RWPE1 (cell line): Measurements from ENCODE around the gene FILIP1L.

ENCODE experiments used
- CTCF ChIA-PET: fragments of 350-600 bp; sonication (Branson Sonifier 250); formaldehyde crosslinking; extraction: SDS; loops from one replicate; lab custom pipeline; 2021; lab: Yijun Ruan, JAX
- POLR2A ChIA-PET: fragments of 400-600 bp; formaldehyde crosslinking; extraction: SDS; loops from one replicate; lab custom pipeline; 2020; ENCODE audit warnings: antibody characterized with exemption; ENCODE audit not compliant: low non-redundant PET; lab: Yijun Ruan, JAX
- DNase-seq: peaks from one replicate; pipeline ENCODE4 v3.0.0; 2012; ENCODE audit warnings: low spot score
- H3K27ac ChIP-seq: fragments of 450-650 bp; 2 replicates; pipeline ENCODE4 v1.5.1; 2017
- CTCF ChIP-seq: fragments of 450-650 bp; conservative IDR thresholded peaks from 2 replicates; pipeline ENCODE4 v1.5.1; 2017; ENCODE audit warnings: low read depth, mild to moderate bottlenecking

The FILIP1L gene

DNA sequence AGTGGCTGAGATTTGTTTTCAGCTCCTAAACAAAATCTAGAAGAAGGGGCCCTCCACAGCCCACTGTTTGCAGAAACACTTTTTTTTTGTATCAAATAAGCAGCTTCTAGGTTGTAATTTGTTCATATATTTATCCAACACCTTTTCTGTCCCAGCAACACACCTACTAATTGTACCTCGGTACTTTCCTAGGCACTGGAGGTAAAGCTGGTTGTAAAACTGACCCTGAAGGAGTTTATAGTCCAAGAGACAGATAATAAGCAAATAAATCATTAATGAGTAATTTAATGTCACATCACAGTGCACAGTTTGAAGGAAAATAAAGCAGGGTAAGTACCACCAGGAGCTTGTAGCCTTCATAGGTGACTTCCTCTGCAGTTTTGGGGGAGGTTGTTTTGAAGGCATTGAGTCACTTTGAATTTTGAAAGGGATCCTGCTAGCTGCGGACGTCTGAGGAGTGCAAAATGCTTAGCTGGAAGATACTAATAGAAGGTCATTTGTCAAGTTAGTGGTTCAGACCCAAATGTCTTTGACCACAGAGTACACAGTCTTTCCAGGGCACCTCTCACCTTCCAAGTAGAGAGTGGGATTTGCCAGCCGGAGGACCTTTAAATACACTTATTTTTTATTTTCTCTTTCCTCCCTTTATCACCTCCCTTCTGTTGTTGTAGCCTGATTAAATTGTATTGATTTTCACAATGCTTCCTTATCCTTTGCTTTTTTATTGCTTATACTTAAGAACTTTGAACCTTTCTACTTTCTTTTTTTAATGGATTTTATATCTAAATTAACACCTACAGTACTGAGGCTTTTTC lies 242.9 kb downstream of the FILIP1L start:
- POLR2A ChIA-PET = no interaction called here
- CTCF ChIA-PET = interaction anchor here (0.6 to 1.1 kb wide), 3 partner anchors 28 to 549 kb away, joined by 3 to 7 read pairs (median 5); no protein-coding TSS in a partner anchor

DNA sequence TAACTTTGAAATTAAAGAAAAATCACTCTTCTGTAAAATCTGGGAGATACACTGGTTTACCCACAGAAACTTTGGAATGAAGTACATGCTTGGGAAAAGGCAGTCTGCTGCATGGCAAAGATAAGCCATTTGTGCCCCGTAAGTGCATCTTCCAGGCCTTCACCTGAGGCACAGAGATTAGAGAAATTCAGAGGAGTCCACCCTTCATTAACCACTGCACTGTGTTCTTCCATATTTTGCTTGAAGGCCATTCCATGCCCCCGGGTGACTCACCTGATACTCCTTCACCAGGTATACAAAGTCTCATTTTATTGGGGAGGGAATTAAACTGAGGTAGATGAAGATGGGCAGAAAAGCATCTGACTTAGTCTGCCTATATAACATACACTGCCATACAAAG lies 243.6 kb downstream of the FILIP1L start:
- CTCF ChIA-PET = interaction anchor here (0.6 to 0.9 kb wide), 2 partner anchors 39 to 550 kb away, joined by 3 to 7 read pairs; no protein-coding TSS in a partner anchor
- POLR2A ChIA-PET = no interaction called here
- TF ChIP-seq CTCF = no peak
- no peak for DNase-seq
- H3K27ac ChIP-seq = no peak overlapping the region

More for the DNA sequence above, 242.9 kb downstream of the FILIP1L start:
- TF ChIP-seq CTCF = no peak
- H3K27ac ChIP-seq = no peak overlapping the region
- DNase-seq = no peak

DNA sequence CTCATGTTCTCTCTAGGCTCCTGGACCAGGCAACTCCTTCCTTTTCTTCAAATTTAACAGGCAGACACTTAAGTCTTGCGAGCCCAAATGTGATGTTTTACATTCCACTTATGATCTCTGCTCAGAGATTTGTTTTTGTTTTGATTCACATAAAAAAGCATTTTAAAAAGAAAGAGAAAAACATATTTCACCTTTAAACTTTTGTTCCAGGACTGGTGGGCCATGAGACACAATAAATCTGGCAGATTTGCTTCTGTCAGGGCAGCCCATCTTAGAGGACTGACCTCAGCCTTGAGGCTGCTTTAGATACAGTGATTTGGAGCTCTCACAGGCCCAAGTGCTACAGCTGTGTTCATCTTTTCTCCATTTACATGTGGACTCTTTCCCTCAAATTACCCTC lies 244.7 kb downstream of the FILIP1L start:
- no peak for DNase-seq
- TF ChIP-seq CTCF = no peak
- ChIA-PET POLR2A (no interaction called here), CTCF (no interaction called here)
- H3K27ac ChIP-seq = no peak overlapping the region

GRCh38 chr3:99868311-99868646 lies 246.0 kb downstream of the FILIP1L start:
- H3K27ac ChIP-seq = no peak overlapping the region
- no peak for DNase-seq
- ChIA-PET CTCF (no interaction called here), POLR2A (no interaction called here)
- no peak for TF ChIP-seq CTCF

GRCh38 chr3:99867594-99868310 lies 246.5 kb downstream of the FILIP1L start:
- H3K27ac ChIP-seq = no peak overlapping the region
- TF ChIP-seq CTCF = no peak
- no peak for DNase-seq
- ChIA-PET POLR2A (no interaction called here), CTCF (interaction anchor here (0.6 kb wide), 1 partner anchor 36 kb away, joined by 3 read pairs; no protein-coding TSS in a partner anchor)

DNA sequence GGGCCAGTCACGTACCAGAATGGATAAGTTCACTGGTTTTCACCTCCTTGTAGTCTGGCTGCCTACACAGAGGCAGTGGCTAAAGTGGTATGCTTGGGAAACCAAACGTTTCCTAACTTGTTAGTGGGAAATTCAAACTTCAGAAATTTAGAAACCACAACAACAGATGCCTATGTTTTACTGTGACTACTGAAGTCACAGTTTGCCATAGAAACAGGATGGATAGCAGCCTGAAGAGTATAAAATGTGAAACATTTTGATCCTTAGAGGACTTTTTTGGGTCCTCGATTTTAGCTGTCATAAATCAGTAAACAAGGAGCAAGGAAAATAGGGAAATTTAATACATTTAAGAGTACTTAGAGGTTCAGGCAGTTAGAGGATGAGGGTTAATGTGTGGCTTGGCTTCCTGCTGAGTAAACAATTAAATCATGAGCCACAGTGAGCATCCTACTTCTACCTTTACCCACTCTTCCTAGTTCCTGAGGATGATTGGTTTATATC lies 248.0 kb downstream of the FILIP1L start:
- no peak for DNase-seq
- POLR2A ChIA-PET = no interaction called here
- H3K27ac ChIP-seq = no peak overlapping the region
- CTCF ChIA-PET = no interaction called here
- TF ChIP-seq CTCF = no peak
